GM23338 (cell line): ENCODE results near the gene DDX19B. TPM values are rescaled to one million over a fixed set of nuclear protein-coding genes. Genes with fewer than 3 reads are reported as not detected.

Experiments
- ATAC-seq: fragments of 200-7000 bp; cut with Tn5 transposase; 3 replicates; pipeline ENCODE4 v1.9.1; 2020
- DNase-seq: peaks from one replicate; pipeline ENCODE4 v3.0.0-alpha.2; 2015; ENCODE audit warnings: low spot score
- H2AFZ ChIP-seq: fragments of 200-600 bp; sonication (generic); 2 replicates; pipeline ENCODE4 v1.8.0; 2016; ENCODE audit warnings: antibody characterized with exemption, mild to moderate bottlenecking, moderate library complexity
- H3F3A ChIP-seq: fragments of 200-600 bp; sonication (generic); replicated peaks from 2 replicates; pipeline ENCODE4 v1.8.0; 2017; ENCODE audit warnings: antibody characterized with exemption, mixed run types, low read depth
- H3K27ac ChIP-seq: fragments of 200-600 bp; sonication (generic); 2 replicates; pipeline ENCODE4 v1.6.1; 2016; ENCODE audit warnings: low read depth
- H3K27me3 ChIP-seq: fragments of 200-600 bp; sonication (generic); 2 replicates; pipeline ENCODE4 v1.8.0; 2016; ENCODE audit warnings: mild to moderate bottlenecking, mixed run types, moderate library complexity; ENCODE audit not compliant: insufficient read depth
- H3K36me3 ChIP-seq: fragments of 200-600 bp; sonication (generic); 2 replicates; pipeline ENCODE4 v1.8.0; 2016; ENCODE audit warnings: mild to moderate bottlenecking; ENCODE audit not compliant: insufficient read depth
- H3K4me1 ChIP-seq: fragments of 200-600 bp; sonication (generic); 2 replicates; pipeline ENCODE4 v1.8.0; 2016; ENCODE audit warnings: mild to moderate bottlenecking, moderate library complexity; ENCODE audit not compliant: insufficient read depth
- H3K4me2 ChIP-seq: fragments of 200-600 bp; sonication (generic); 2 replicates; pipeline ENCODE4 v1.7.1; 2017; ENCODE audit warnings: mixed run types
- H3K4me3 ChIP-seq: fragments of 200-600 bp; sonication (generic); 2 replicates; pipeline ENCODE4 v1.6.1; 2016; ENCODE audit warnings: mixed run types
- H3K79me2 ChIP-seq: fragments of 200-600 bp; sonication (generic); replicated peaks from 2 replicates; pipeline ENCODE4 v1.8.0; 2017; ENCODE audit warnings: mild to moderate bottlenecking; ENCODE audit not compliant: insufficient read depth
- H3K9me2 ChIP-seq: fragments of 200-600 bp; sonication (generic); 2 replicates; pipeline ENCODE4 v1.8.0; 2017; ENCODE audit not compliant: insufficient read depth
- H4K20me1 ChIP-seq: fragments of 200-600 bp; sonication (generic); replicated peaks from 2 replicates; pipeline ENCODE4 v1.8.0; 2017; ENCODE audit warnings: mild to moderate bottlenecking; ENCODE audit not compliant: insufficient read depth
- H3K27ac Mint-ChIP-seq: 2 replicates; pipeline ENCODE4 v1.8.0; 2020; ENCODE audit warnings: inconsistent platforms, mild to moderate bottlenecking, moderate library complexity, mixed read lengths
- H3K27me3 Mint-ChIP-seq: 3 replicates; pipeline ENCODE4 v1.8.0; 2022; ENCODE audit warnings: low read depth, mild to moderate bottlenecking, moderate library complexity, mixed read lengths, inconsistent platforms; ENCODE audit not compliant: insufficient read depth, poor library complexity
- H3K36me3 Mint-ChIP-seq: 3 replicates; pipeline ENCODE4 v1.8.0; 2021; ENCODE audit warnings: low read depth, mild to moderate bottlenecking, inconsistent platforms, moderate library complexity, mixed read lengths
- H3K4me1 Mint-ChIP-seq: 3 replicates; pipeline ENCODE4 v1.8.0; 2020; ENCODE audit warnings: mild to moderate bottlenecking, inconsistent platforms, mixed read lengths
- H3K4me3 Mint-ChIP-seq: 3 replicates; pipeline ENCODE4 v1.8.0; 2021; ENCODE audit warnings: moderate library complexity, mild to moderate bottlenecking, inconsistent platforms, mixed read lengths
- H3K9me3 Mint-ChIP-seq: 3 replicates; pipeline ENCODE4 v1.8.0; 2020; ENCODE audit warnings: moderate library complexity, mild to moderate bottlenecking, inconsistent platforms, mixed read lengths
- CREB1 ChIP-seq: fragments of 250-450 bp; sonication (Bioruptor Pico); IDR thresholded peaks from 2 replicates; pipeline ENCODE4 v1.5.0; 2020; ENCODE audit warnings: low read depth, mild to moderate bottlenecking, moderate library complexity
- EZH2 ChIP-seq: fragments of 200-600 bp; sonication (generic); IDR thresholded peaks from one replicate; pipeline ENCODE4 v1.8.0; 2017; ENCODE audit warnings: antibody characterized with exemption, mild to moderate bottlenecking, low read depth; ENCODE audit not compliant: unreplicated experiment
- EZH2phosphoT487 ChIP-seq: fragments of 200-600 bp; sonication (generic); IDR thresholded peaks from one replicate; pipeline ENCODE4 v1.8.1; 2018; ENCODE audit warnings: antibody characterized with exemption; ENCODE audit not compliant: unreplicated experiment
- JUNB ChIP-seq: IDR thresholded peaks from one replicate; pipeline ENCODE4 v1.6.1; 2016; ENCODE audit warnings: antibody characterized with exemption; ENCODE audit not compliant: unreplicated experiment
- NANOG ChIP-seq: IDR thresholded peaks from 2 replicates; pipeline ENCODE4 v1.6.1; 2016; ENCODE audit warnings: antibody characterized with exemption, borderline replicate concordance
- POLR2AphosphoS5 ChIP-seq: IDR thresholded peaks from 2 replicates; pipeline ENCODE4 v1.6.1; 2016; ENCODE audit warnings: antibody characterized with exemption, low read depth
- ZNF114 ChIP-seq: fragments of 250-450 bp; sonication (Bioruptor Pico); IDR thresholded peaks from 2 replicates; pipeline ENCODE4 v1.5.0; 2020; ENCODE audit warnings: mild to moderate bottlenecking, moderate library complexity
- ZNF331 ChIP-seq: fragments of 250-450 bp; sonication (Bioruptor Pico); IDR thresholded peaks from 2 replicates; pipeline ENCODE4 v1.5.0; 2020; ENCODE audit warnings: low read depth, mild to moderate bottlenecking, moderate library complexity
- polyA plus RNA-seq: library from polyadenylated mRNA; unstranded; fragments of >200 nt; fragmentation: Nextera tagmentation; extraction: Ambion mirVana; gene quantifications from 2 replicates; pipeline ENCODE4 v1.2.1, GENCODE V29; 2016
- total RNA-seq: library from RNA; depleted of rRNA; stranded (reverse); fragments of >200 nt; shearing (Covaris generic); gene quantifications from 2 replicates; pipeline ENCODE4 v1.2.3, GENCODE V29; 2014
- TF ChIP-seq, protein P1 (sequence below): IDR thresholded peaks from one replicate; pipeline ENCODE4 v1.6.1; 2018; ENCODE audit warnings: antibody characterized with exemption; ENCODE audit not compliant: unreplicated experiment
- TF ChIP-seq, protein P2 (sequence below), 2 experiments: fragments of 200-600 bp in 1 of 2; sonication (generic) in 1 of 2; conservative IDR thresholded peaks; 2 replicates each; pipeline versions ENCODE4 v1.5.1 to v1.6.1; 2016 to 2017; ENCODE audit warnings: antibody characterized with exemption in 2 of 2, low read depth in 2 of 2, mild to moderate bottlenecking in 2 of 2, moderate library complexity in 1 of 2

DDX19B gene
- total and polyA plus RNA-seq, 2 experiments from 2014 or later: 42.2 to 45.8 TPM

DNA sequence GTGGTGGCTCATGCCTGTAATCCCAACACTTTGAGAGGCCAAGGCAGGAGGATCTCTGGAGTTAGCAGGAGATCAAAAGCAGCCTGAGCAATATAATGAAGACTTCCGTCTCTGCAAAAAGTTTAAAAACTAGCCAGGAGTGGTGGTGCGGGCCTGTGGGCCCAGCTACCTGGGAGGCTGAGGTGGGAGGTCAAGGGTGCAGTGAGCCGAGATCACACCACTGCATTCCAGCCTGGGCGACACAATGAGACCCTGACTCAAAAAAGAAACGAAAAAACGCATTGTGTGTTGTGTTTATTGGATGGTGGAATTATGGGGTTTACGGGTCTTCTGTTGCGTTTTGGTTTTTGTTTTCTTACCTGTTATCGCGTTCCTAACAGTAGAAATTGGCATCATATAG, 46.9 kb downstream of the DDX19B start (continued):
- TF ChIP-seq, protein P1, sequence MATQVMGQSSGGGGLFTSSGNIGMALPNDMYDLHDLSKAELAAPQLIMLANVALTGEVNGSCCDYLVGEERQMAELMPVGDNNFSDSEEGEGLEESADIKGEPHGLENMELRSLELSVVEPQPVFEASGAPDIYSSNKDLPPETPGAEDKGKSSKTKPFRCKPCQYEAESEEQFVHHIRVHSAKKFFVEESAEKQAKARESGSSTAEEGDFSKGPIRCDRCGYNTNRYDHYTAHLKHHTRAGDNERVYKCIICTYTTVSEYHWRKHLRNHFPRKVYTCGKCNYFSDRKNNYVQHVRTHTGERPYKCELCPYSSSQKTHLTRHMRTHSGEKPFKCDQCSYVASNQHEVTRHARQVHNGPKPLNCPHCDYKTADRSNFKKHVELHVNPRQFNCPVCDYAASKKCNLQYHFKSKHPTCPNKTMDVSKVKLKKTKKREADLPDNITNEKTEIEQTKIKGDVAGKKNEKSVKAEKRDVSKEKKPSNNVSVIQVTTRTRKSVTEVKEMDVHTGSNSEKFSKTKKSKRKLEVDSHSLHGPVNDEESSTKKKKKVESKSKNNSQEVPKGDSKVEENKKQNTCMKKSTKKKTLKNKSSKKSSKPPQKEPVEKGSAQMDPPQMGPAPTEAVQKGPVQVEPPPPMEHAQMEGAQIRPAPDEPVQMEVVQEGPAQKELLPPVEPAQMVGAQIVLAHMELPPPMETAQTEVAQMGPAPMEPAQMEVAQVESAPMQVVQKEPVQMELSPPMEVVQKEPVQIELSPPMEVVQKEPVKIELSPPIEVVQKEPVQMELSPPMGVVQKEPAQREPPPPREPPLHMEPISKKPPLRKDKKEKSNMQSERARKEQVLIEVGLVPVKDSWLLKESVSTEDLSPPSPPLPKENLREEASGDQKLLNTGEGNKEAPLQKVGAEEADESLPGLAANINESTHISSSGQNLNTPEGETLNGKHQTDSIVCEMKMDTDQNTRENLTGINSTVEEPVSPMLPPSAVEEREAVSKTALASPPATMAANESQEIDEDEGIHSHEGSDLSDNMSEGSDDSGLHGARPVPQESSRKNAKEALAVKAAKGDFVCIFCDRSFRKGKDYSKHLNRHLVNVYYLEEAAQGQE: no peak
- TF ChIP-seq EZH2: no peak
- TF ChIP-seq EZH2phosphoT487: no peak
- TF ChIP-seq ZNF114 (CRISPR knock-in tag): no peak
- TF ChIP-seq, protein P2, sequence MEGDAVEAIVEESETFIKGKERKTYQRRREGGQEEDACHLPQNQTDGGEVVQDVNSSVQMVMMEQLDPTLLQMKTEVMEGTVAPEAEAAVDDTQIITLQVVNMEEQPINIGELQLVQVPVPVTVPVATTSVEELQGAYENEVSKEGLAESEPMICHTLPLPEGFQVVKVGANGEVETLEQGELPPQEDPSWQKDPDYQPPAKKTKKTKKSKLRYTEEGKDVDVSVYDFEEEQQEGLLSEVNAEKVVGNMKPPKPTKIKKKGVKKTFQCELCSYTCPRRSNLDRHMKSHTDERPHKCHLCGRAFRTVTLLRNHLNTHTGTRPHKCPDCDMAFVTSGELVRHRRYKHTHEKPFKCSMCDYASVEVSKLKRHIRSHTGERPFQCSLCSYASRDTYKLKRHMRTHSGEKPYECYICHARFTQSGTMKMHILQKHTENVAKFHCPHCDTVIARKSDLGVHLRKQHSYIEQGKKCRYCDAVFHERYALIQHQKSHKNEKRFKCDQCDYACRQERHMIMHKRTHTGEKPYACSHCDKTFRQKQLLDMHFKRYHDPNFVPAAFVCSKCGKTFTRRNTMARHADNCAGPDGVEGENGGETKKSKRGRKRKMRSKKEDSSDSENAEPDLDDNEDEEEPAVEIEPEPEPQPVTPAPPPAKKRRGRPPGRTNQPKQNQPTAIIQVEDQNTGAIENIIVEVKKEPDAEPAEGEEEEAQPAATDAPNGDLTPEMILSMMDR (conservative IDR thresholded peaks at IDR 0.05; ENCODE audit: low read depth in 2 of 2): no peak
- no peak for TF ChIP-seq NANOG

DNA sequence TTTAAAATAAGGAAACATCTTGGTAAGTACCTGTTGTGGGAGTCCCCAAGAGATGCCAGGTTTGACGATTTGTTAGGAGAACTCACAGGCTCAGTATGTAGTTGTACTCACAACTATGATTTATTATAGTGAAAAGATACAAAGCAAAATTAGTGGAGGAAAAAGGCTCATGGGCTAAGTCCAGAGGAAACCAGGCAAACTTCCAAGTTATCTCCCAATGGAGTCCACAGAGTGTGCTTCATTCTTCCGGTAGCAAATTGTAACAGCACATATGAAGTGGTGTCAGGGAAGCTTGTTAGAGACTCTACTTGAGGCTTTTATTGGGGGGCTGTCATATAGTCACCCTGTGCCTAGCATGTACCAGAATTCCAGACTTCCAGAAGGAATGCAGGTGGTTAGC, 50.0 kb downstream of the DDX19B start:
- Histone ChIP-seq H3K4me2 (no peak overlapping the region), H3K4me1 (peaks cover 7% of the 10 kb centered on the region), H3K36me3 (peaks cover 12% of the 10 kb centered on the region), H3K9me2 (no peaks in the 10 kb centered on the region), H3K27ac (no peak overlapping the region), H2AFZ (no peak overlapping the region), H3F3A (peaks cover 5% of the 10 kb centered on the region; the same call in 1 of the 2 replicates), H4K20me1 (no peaks in the 10 kb centered on the region; the same call in none of the 2 replicates), H3K27me3 (no peaks in the 10 kb centered on the region), H3K4me3 (no peak overlapping the region), H3K79me2 (peaks cover 29% of the 10 kb centered on the region)
- DNase-seq: no peak
- peaks cover 35% of the 10 kb centered on the region for H3K36me3 Mint-ChIP-seq
- H3K4me3 Mint-ChIP-seq: no peak overlapping the region
- peaks cover 5% of the 10 kb centered on the region for H3K27me3 Mint-ChIP-seq
- no peak overlapping the region for H3K27ac Mint-ChIP-seq
- no peak for ATAC-seq
- H3K9me3 Mint-ChIP-seq: no peaks in the 10 kb centered on the region
- H3K4me1 Mint-ChIP-seq: peaks cover 4% of the 10 kb centered on the region
- TF ChIP-seq, protein P1: no peak
- TF ChIP-seq NANOG (no peak), ZNF331 (CRISPR knock-in tag) (no peak), POLR2AphosphoS5 (no peak), JUNB (no peak), ZNF114 (CRISPR knock-in tag) (no peak), CREB1 (no peak)
